ENCODE measurements around the gene NRG3.

The NRG3 gene

DNA sequence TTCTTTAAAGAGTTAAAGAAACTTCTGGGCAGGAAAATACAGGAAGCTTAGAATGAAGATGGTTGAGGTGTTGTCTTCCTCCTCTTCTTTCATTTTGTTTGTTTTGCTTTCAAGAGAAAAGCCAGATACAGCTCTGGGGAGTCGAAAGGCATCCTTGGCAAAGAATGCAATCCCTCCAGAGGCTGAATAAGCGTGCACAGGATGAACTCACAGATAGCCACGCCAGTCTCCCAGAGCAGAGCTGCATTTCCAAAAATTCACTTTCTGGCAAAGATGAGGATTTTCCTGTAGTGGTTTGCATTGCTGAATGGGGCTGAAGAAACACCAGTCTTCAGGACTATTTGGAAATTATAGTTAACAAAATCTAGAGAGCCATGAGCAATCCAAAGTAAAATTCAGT is 336.4 kb downstream of the NRG3 start:
- no peak for DNase-seq (ENCODE audit: low spot score)

DNA sequence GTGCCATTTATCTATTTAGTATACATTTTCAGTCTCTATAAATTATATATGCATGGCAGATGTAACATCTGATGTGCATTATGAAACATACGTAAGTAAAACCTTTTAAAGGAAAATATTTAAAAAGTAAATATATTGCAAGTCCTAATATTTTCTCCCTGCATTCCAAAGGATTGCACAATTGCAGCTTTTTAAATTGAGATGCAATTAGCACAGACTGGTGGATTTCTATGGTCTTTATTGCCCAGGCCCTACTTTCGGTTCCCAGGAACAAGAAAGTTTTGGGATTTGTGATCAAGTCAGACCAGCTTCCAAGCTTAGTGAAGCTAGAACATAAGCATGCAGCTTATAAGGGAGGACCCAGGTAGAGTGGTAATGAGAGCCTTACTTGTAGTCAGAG is 337.8 kb downstream of the NRG3 start:
- TF ChIP-seq, protein P1, sequence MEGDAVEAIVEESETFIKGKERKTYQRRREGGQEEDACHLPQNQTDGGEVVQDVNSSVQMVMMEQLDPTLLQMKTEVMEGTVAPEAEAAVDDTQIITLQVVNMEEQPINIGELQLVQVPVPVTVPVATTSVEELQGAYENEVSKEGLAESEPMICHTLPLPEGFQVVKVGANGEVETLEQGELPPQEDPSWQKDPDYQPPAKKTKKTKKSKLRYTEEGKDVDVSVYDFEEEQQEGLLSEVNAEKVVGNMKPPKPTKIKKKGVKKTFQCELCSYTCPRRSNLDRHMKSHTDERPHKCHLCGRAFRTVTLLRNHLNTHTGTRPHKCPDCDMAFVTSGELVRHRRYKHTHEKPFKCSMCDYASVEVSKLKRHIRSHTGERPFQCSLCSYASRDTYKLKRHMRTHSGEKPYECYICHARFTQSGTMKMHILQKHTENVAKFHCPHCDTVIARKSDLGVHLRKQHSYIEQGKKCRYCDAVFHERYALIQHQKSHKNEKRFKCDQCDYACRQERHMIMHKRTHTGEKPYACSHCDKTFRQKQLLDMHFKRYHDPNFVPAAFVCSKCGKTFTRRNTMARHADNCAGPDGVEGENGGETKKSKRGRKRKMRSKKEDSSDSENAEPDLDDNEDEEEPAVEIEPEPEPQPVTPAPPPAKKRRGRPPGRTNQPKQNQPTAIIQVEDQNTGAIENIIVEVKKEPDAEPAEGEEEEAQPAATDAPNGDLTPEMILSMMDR (IDR thresholded peaks at IDR 0.05) = no peak
- DNase-seq (ENCODE audit: low spot score) = no peak
- Histone ChIP-seq H3K4me3 (no peak overlapping the region), H3K27ac (no peak overlapping the region)

More for the DNA sequence above, 336.4 kb downstream of the NRG3 start:
- Histone ChIP-seq H3K27ac (no peak overlapping the region), H3K4me3 (no peak overlapping the region)
- TF ChIP-seq, protein P1 (IDR thresholded peaks at IDR 0.05) = no peak

DNA sequence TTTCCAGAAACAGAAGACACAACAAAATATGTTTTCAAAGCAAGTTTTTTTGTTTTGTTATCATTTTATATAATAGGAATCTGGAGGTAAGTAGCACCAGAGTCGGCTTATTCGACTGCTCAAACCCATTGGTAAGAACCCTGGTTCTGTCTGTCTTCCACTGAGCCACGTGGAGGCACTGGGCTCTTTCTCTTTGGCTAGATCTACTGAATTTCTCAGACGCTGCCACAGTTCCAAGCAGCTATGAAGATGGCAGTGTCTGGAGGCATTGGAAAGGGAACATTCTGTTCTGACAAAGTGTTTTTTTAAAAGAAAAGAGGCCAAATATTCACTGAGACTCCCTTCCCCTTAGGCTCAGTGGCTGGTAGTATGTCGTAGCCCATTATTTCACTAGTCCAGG is 338.8 kb downstream of the NRG3 start:
- TF ChIP-seq, protein P1 (IDR thresholded peaks at IDR 0.05) = no peak
- DNase-seq (ENCODE audit: low spot score) = no peak
- no peak overlapping the region for H3K4me3 ChIP-seq
- no peak overlapping the region for H3K27ac ChIP-seq

DNA sequence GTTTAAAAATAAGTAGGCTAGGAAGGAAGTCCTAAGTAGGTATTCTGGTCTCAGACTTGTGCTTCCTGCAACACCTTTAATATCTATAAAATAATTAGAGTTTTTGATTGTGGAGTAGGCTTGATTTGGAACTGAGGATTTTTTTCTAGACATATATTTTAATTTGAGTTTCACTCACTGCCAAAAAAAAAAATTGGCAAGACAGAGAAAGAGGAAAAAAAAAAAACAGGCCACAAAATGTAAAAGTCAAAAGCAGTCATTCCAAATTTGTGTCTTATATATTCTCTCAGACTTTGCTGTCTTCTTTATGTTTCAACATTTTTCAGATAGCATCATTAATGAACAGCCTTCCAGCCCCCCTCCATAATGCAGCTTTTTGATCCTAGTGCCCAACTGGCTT is 346.1 kb downstream of the NRG3 start:
- no peak overlapping the region for H3K4me3 ChIP-seq
- H3K27ac ChIP-seq = no peak overlapping the region
- TF ChIP-seq, protein P1 (IDR thresholded peaks at IDR 0.05) = no peak
- DNase-seq (ENCODE audit: low spot score) = no peak

DNA sequence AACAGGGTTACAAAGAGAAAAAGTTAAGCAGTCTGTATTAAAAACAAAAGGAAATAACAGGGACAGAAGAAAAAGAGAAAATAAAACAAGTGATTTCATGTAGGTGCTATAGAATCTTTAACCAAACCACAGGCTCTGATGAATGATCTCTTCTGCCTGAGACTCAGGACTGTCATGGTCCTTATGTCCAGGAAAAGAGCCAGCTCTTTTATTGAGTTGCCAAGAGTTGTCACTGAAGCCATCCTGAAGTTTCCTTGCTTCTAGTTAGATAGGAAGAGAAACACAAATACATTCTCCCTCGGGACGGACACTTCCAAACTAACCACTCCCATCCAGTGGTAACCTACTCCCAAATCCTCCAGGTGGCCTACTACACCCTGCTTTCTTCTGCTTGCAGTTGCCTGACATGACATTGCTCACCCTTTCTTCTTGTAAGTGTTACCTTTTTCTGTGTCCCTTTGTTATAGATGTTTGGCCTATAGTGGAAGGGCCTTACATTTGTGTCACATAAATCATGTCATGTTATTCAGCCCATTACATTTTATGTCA is 346.7 kb downstream of the NRG3 start:
- no peak overlapping the region for H3K27ac ChIP-seq
- DNase-seq (ENCODE audit: low spot score) = no peak

DNA sequence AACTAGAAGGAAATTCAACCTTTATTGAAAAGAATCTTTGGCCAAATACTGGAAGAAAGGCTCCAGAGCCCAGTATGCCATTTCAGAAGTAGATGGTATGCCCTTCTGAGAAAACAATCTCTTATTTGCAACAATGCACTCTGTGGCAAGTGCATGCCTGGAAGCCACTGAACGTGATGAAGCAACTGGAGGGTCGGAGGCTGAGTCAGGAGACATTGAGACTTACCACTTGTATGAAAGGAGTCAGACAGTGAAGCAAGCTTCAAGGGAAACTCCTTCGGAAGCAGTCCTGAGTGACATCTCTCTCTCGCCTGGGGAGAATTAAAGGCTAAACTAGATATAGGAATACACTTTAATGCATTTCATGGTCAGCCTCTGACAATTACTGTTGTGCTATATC is 353.7 kb downstream of the NRG3 start:
- Histone ChIP-seq H3K27ac (no peak overlapping the region), H3K4me3 (no peak overlapping the region)
- no peak for DNase-seq (ENCODE audit: low spot score)
- TF ChIP-seq, protein P1 (IDR thresholded peaks at IDR 0.05) = no peak

More for the DNA sequence above, 346.7 kb downstream of the NRG3 start:
- no peak overlapping the region for H3K4me3 ChIP-seq
- TF ChIP-seq, protein P1 (IDR thresholded peaks at IDR 0.05) = no peak

DNA sequence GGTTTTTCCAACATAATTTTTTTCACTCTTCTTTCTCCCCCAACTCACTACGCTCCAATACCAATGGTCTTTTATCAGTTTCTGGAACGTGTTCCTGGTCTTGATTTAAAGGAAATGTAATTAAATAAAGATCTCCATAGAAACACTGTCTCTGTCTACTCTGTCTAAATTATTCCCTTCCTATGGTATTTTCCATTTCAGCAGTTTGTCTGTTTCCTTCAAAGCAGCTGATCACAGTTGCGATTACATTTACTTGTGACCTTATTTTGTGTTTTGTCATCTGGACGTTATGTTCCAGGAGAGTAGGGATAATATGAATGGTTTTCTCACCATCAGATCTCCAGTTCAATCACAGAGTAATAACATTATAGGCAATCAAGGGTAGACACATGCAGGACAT is 359.2 kb downstream of the NRG3 start:
- Histone ChIP-seq H3K4me3 (no peak overlapping the region), H3K27ac (no peak overlapping the region)
- no peak for DNase-seq (ENCODE audit: low spot score)
- TF ChIP-seq, protein P1 (IDR thresholded peaks at IDR 0.05) = no peak
